CD4-positive, alpha-beta T cell treated with Interleukin-4 for 4 hours (primary cell): ENCODE results near the gene TLL1.

Source experiments
- DNase-seq: peaks from one replicate; pipeline ENCODE4 v3.0.0-alpha.2; 2020

Gene TLL1

GRCh38 chr4:165905405-165906027 lies 32.5 kb downstream of the TLL1 start:
- DNase-seq, result no peak

GRCh38 chr4:165906272-165906671 lies 33.2 kb downstream of the TLL1 start:
- DNase-seq, result no peak

GRCh38 chr4:165909947-165910346 lies 36.9 kb downstream of the TLL1 start:
- DNase-seq, result no peak

GRCh38 chr4:165915215-165915614 lies 42.2 kb downstream of the TLL1 start:
- no peak for DNase-seq

GRCh38 chr4:165921546-165921945 lies 48.5 kb downstream of the TLL1 start:
- no peak for DNase-seq

DNA sequence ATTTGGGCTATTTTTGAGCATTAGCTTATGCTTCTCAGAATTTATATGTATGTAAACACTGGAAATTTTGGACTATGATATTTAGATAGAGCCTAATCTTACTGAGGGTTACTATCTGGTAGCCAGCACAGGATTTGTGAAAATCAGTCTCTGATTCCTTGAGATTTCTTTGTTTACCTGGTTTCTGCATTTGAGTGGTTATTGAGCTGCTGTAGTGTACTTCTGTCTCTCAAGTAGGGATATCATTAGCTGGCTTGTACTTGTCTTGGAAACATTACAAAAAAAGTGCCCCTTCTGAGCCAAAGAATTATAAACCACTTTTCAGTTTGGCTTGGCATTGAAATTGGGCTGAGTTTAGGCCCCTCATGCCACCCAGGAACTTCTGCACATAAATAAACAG lies 49.7 kb downstream of the TLL1 start:
- no peak for DNase-seq

- DNase-seq, result no peak
Measured at GRCh38 chr4:165926307-165926706, 53.3 kb downstream of the TLL1 start.

- no peak for DNase-seq
Measured at GRCh38 chr4:165927366-165927765, 54.3 kb downstream of the TLL1 start.

GRCh38 chr4:165927815-165928214 lies 54.8 kb downstream of the TLL1 start:
- no peak for DNase-seq

GRCh38 chr4:165928601-165929000 lies 55.6 kb downstream of the TLL1 start:
- DNase-seq, result no peak

DNA sequence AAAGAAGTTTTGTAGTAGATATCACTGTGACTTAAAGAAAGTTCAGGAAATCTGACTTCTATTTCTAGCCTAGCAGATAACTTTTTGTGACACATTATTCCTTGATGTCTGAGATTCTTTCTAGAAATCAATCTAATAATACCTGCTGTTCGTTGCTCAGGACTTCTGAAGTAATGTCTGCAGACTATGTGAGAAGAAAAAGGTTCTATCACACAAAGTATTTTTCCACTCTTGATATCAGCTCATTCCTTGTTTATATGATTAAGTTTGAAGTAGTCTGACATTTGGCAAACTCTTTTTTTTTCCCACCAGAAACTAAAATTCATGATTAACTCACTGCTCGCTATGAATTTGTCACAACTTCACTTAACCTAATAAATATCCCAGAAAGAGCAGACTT lies 56.6 kb downstream of the TLL1 start:
- no peak for DNase-seq

DNA sequence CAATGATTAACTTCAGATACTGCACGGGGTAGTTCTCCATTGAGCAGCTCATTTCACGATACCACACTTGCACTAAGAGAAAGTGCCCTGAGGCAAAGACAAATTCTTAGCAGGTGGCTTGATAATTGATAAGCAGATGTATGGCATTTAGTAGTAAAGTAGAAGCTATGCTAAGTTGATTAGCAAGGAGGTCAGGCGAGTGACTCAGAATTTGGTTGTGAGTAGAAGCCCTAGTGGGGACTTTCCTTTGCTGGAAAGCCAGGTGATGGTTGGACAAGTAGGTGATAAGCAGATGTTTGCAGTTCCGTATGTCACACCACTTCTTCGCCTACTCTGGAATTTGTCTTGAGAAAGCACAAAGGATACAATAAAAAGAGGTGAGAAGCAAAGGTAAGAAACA lies 58.7 kb downstream of the TLL1 start:
- no peak for DNase-seq

GRCh38 chr4:165944900-165945299 lies 71.9 kb downstream of the TLL1 start:
- DNase-seq, result no peak

- DNase-seq, result no peak
Measured at GRCh38 chr4:165945991-165946390, 73.0 kb downstream of the TLL1 start.

DNA sequence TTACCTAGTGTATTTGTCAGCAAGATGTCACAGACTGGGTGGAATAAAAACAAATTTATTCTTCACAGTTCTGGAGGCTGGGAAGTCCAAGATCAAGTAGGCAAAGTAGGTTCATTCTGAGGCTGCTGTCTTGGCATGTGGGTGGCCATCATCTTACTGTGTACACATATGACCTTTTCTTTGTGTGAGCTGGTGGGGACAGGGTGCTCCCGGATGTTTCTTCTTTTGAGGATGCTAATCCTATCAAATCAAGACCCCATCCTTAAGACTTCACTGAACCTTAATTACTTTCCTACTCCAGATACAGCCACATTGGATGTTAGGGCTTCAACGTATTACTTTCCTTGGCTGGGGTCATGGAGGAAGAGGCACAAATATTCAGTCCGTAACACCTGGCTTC lies 74.0 kb downstream of the TLL1 start:
- DNase-seq, result no peak

GRCh38 chr4:165953181-165953580 lies 80.1 kb downstream of the TLL1 start:
- no peak for DNase-seq

- DNase-seq, result no peak
Measured at GRCh38 chr4:165963621-165964020, 90.6 kb downstream of the TLL1 start.

- no peak for DNase-seq
Measured at GRCh38 chr4:165964591-165964990, 91.6 kb downstream of the TLL1 start.

DNA sequence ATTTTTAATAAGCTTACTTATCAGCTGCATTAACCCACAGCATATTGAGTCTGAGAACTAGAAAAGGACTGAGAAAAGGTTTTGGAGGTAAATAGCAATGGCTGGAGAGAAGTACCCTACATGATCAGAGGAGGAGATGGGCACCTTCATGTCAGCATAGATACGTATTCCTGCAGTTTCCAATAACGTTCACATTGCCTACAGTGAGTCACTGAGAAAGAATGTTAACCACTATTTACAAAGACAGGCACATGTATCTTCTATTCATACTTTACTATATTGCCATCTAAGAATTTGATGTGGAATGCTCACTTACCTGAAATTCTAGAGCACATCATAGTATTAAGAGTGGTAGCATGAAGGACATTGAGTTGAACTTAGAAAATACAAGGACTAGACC lies 92.5 kb downstream of the TLL1 start:
- no peak for DNase-seq

DNA sequence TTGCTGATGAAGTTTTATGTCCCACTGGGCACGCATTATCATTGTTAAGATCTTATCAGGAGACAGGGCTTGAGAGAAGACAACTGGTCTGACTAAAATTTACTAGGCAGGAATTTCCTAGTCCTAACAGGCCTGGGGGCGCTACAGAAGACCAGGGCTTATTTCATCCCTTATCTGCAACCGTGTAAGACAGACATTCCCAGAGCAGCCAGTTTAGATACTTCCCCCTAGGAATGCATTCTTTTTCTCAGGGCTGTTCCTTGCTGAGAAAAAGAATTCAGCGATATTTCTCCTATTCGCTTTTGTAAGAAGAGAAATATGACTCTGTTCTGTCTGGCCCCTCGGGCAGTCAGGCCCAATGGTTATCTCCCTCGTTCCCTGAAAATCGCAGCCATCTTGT lies 93.8 kb downstream of the TLL1 start:
- DNase-seq, result no peak

- DNase-seq, result no peak
Measured at GRCh38 chr4:165967486-165967885, 94.4 kb downstream of the TLL1 start.

DNA sequence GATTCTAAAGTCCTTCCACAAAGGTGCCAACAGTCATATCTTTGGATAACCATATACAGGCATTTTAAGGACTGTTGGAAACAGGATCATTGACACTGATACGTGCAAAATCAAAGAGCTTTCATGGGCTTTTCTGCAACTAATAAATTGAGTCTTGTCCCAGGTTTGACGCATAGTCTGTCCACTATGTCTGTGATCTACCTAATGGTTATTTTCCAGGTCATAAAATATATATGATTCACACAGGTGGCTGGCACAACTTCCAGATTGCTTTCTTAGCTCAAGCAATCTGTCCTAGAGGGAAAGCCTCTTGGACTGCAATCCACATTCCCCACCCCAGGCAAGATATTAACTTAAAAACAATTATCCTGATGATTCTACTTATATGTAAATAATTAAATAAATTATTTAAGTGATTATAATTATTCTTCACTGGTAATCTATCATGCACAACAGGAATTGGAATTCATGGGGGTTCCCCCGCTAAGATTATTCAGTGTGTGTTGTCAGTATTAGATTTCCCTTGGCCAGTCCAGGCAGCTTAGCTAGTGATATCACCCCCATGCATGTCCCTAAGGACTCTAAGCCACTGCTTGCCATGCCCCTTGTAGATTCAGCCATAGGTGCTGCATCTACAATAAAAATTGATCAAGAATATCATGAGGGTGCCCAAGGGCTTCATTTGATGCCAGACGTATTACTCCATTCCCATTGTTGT lies 97.8 kb downstream of the TLL1 start:
- DNase-seq, result no peak

DNA sequence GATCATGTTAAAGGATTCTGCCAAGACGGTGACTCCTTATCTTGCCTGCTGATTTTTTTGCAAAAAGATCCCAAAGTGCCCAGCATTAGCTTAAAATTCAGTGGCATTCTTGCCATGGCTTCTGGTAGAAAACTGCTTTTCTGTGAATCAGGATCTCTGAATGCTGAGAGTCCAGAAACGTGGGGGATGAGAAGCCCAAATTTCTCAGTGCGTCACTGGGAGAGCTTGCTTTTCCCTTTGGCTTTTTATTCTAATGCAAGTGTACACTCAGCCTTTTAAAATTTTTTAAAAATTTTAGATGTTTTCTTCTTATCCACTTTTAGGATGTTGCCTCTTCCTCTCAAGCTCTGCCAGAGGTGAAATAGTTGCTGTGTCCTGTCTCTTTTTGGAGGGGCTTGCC lies 98.4 kb downstream of the TLL1 start:
- DNase-seq, result no peak

DNA sequence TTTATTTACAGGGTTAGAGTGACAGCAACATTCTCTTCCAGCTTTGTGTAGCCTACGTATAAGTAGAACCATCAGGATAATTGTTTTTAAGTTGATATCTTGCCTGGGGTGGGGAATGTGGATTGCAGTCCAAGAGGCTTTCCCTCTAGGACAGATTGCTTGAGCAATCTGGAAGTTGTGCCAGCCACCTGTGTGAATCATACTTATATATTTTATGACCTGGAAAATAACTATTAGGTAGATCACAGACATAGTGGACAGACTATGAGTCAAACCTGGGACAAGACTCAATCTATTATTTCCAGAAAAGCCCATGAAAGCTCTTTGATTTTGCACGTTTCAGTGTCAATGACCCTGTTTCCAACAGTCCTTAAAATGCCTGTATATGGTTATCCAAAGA lies 98.9 kb downstream of the TLL1 start:
- DNase-seq, result no peak

- DNase-seq, result no peak
Measured at GRCh38 chr4:165972747-165973146, 99.7 kb downstream of the TLL1 start.
